ENCODE data around the gene CNMD.
"Not testable (repeated sequence)": the region's sequence is repeated elsewhere in the genome, so short reads cannot be mapped to it uniquely, and the experiment has no call there.

CNMD gene

DNA sequence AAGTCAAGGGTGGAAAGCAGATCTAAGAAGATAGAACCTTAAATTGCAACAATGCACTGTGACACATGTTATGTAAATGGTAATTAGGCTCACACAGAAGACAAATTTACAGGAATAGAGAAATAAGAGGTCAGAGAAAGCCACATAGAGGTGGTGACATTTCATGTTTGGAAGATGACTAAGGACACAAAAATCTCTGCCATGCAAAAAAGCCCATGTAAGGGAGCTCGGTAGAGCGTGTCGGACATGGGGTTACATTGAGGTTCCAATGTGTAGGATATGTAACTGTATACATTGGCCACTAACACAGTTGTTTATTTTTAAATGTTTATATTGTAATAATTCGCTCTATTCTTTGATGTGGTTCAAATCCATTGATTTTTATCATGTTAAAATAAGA, 53.2 kb downstream of the CNMD start:
- no peak for DNase-seq (ENCODE audit: low read depth in 2 of 2)

- DNase-seq (ENCODE audit: low read depth in 2 of 2): not testable (repeated sequence)
Measured at GRCh38 chr13:52685806-52686205, 53.8 kb downstream of the CNMD start.

DNA sequence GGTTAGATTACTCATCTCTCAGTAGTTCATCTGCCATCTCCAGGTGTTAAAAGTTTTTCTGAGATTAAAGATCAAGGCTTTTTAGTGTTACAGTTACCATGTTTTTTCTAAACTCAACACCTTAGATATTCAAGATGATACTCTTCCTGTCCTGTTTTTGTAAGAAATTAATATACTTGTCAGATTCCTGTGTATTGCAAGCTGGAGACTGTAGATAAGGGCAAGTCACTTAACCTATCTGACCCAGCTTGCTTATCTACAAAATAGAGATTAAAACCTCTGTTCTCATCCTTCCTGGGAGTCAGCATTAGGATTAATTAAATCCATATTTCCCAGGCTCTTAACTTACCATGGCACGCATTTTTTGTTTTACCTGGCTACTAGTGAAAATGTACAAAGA, 61.8 kb downstream of the CNMD start:
- DNase-seq (ENCODE audit: low read depth in 2 of 2): no peak

DNA sequence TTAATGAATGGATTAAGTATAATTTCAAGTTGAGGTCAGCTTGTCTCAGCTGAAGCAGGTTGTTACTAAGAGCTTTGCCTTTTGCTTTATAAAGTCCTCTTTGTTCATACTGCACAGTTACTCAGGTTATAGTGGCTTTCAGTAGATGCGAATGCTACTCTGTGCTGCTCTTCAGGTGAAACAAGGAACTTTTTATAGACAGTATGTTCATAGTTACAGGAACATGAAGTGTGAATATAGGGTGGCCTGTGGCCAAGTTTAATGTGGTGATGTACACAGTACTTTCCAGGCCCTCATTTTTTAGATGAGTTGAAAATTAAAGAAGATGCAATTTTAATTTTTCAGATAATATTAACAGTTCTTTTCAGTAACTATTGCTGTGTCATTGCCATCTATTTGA, 66.2 kb downstream of the CNMD start:
- DNase-seq (ENCODE audit: low read depth in 2 of 2): no peak

GRCh38 chr13:52670726-52671125, 68.9 kb downstream of the CNMD start:
- DNase-seq (ENCODE audit: low read depth in 2 of 2): no peak

GRCh38 chr13:52669677-52670076, 69.9 kb downstream of the CNMD start:
- DNase-seq (ENCODE audit: low read depth in 2 of 2): no peak

- DNase-seq (ENCODE audit: low read depth in 2 of 2): no peak
Measured at GRCh38 chr13:52665325-52665724, 74.3 kb downstream of the CNMD start.

DNA sequence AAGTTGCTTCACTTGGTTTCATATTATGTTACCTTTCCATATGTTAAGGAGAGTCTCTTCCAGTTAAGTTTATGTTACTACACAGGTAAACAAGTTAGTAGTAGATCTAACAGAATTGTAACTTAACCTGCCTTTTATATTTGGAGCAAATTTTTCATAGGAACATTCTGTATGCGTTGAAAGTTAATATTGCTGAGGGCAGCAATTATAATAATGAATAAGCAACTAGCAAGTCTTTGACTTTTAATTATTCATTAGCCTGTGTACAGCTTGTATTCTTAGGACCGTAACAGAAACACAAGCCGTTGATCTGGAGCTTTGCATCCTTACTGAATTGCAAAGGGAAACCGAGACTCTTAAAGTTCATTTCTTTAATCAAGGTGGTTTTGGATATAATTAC, 75.3 kb downstream of the CNMD start:
- DNase-seq (ENCODE audit: low read depth in 2 of 2): no peak

GRCh38 chr13:52659340-52659739, 80.3 kb downstream of the CNMD start:
- no peak for DNase-seq (ENCODE audit: low read depth in 2 of 2)

All from stimulated activated CD8-positive, alpha-beta memory T cell treated with anti-CD3 and anti-CD28 coated beads, Interleukin-15, amount 100 ng/mL, for 4 hours (primary cell).